SK-N-MC (cell line): ENCODE results near the gene LAPTM4A.

ENCODE experiments used
- EZH2 ChIP-seq: fragments of 200-600 bp; sonication (generic); IDR thresholded peaks from one replicate; pipeline ENCODE4 v1.6.1; 2017; ENCODE audit warnings: antibody characterized with exemption
- FOXP2 ChIP-seq: optimal IDR thresholded peaks from 2 replicates; pipeline ENCODE3; 2011; ENCODE audit warnings: mild to moderate bottlenecking, moderate library complexity; ENCODE audit not compliant: insufficient read depth; ENCODE audit errors: extremely low read length, control extremely low read depth
- POLR2AphosphoS5 ChIP-seq: IDR thresholded peaks from 2 replicates; pipeline ENCODE4 v1.6.1; 2012; ENCODE audit warnings: mild to moderate bottlenecking, low read depth, low read length, borderline replicate concordance

DNA sequence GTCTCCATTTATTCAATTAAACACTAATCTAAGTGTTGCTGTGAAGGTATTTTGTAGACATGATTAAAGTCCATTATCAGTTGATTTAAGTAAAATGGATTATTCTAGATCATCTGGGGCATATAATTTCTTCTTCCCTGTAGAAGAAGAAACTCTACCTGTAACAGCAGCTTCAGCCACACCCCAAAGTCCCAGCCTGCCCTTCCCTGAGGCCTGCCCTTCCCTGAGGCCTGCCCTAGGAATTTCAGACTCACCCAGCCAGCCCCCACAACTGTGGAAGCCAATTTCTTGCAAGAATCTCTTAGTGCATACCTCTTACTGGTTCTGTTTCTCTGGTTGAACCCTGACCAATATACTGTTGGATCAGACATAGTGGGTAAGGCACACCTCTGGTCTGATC, 13.4 kb upstream of the LAPTM4A start:
- TF ChIP-seq EZH2 (no peak), POLR2AphosphoS5 (no peak), FOXP2 (no peak)
